H7 (cell line): ENCODE measurements around the gene CDC42BPA. TPM values are rescaled to one million over a fixed set of nuclear protein-coding genes. Genes with fewer than 3 reads are reported as not detected.

Experiments used
- DNase-seq: peaks from one replicate; pipeline ENCODE4 v3.0.0; 2012
- H3K27me3 ChIP-seq: 2 replicates; pipeline ENCODE4 v1.6.0; 2011; ENCODE audit warnings: mild to moderate bottlenecking, low read length; ENCODE audit not compliant: control insufficient read depth, insufficient read depth
- H3K36me3 ChIP-seq: replicated peaks from 2 replicates; pipeline ENCODE4 v1.5.1; 2011; ENCODE audit warnings: low read length; ENCODE audit not compliant: control insufficient read depth, insufficient read depth
- H3K4me3 ChIP-seq: 2 replicates; pipeline ENCODE4 v1.5.1; 2011; ENCODE audit warnings: low read depth, mild to moderate bottlenecking, control low read depth, low read length, moderate library complexity; ENCODE audit not compliant: insufficient read depth
- total RNA-seq: library from RNA; depleted of rRNA; stranded (reverse); fragments of >200 nt; shearing (Covaris generic); gene quantifications from 2 replicates; pipeline ENCODE4 v1.2.3, GENCODE V29; 2014

CDC42BPA gene
- total RNA-seq, 1 experiment from 2014 or later = 26.1 TPM

- H3K4me3 ChIP-seq = no peak overlapping the region
- H3K27me3 ChIP-seq = no peaks in the 10 kb centered on the region
- H3K36me3 ChIP-seq = no peaks in the 10 kb centered on the region
- no peak for DNase-seq
Measured at GRCh38 chr1:226953175-226953800, 365.0 kb downstream of the CDC42BPA start.

- no peak overlapping the region for H3K4me3 ChIP-seq
- DNase-seq = no peak
- no peaks in the 10 kb centered on the region for H3K36me3 ChIP-seq
- no peaks in the 10 kb centered on the region for H3K27me3 ChIP-seq
Measured at GRCh38 chr1:226952118-226952441, 366.2 kb downstream of the CDC42BPA start.

GRCh38 chr1:226951286-226952117 is 366.8 kb downstream of the CDC42BPA start:
- no peak overlapping the region for H3K4me3 ChIP-seq
- H3K36me3 ChIP-seq = no peaks in the 10 kb centered on the region
- no peaks in the 10 kb centered on the region for H3K27me3 ChIP-seq
- no peak for DNase-seq

GRCh38 chr1:226950871-226951270 is 367.4 kb downstream of the CDC42BPA start:
- H3K36me3 ChIP-seq = no peaks in the 10 kb centered on the region
- no peaks in the 10 kb centered on the region for H3K27me3 ChIP-seq
- DNase-seq = no peak
- H3K4me3 ChIP-seq = no peak overlapping the region

- H3K36me3 ChIP-seq = no peaks in the 10 kb centered on the region
- H3K27me3 ChIP-seq = no peaks in the 10 kb centered on the region
- H3K4me3 ChIP-seq = no peak overlapping the region
- no peak for DNase-seq
Measured at GRCh38 chr1:226950316-226950715, 368.0 kb downstream of the CDC42BPA start.

- Histone ChIP-seq H3K36me3 (no peaks in the 10 kb centered on the region), H3K4me3 (no peak overlapping the region), H3K27me3 (no peaks in the 10 kb centered on the region)
- no peak for DNase-seq
Measured at GRCh38 chr1:226949401-226949800, 368.9 kb downstream of the CDC42BPA start.

- no peaks in the 10 kb centered on the region for H3K27me3 ChIP-seq
- no peak overlapping the region for H3K4me3 ChIP-seq
- no peaks in the 10 kb centered on the region for H3K36me3 ChIP-seq
- DNase-seq = no peak
Measured at GRCh38 chr1:226948996-226949395, 369.3 kb downstream of the CDC42BPA start.

- no peak for DNase-seq
- no peaks in the 10 kb centered on the region for H3K36me3 ChIP-seq
- H3K27me3 ChIP-seq = no peaks in the 10 kb centered on the region
- no peak overlapping the region for H3K4me3 ChIP-seq
Measured at GRCh38 chr1:226948480-226948879, 369.8 kb downstream of the CDC42BPA start.

- H3K27me3 ChIP-seq = no peaks in the 10 kb centered on the region; the same call in 1 of the 2 replicates
- no peak overlapping the region for H3K4me3 ChIP-seq
- H3K36me3 ChIP-seq = no peaks in the 10 kb centered on the region
- no peak for DNase-seq
Measured at GRCh38 chr1:226948051-226948450, 370.2 kb downstream of the CDC42BPA start.

GRCh38 chr1:226946841-226947240 is 371.5 kb downstream of the CDC42BPA start:
- Histone ChIP-seq H3K4me3 (no peak overlapping the region), H3K27me3 (no peaks in the 10 kb centered on the region; the same call in 1 of the 2 replicates), H3K36me3 (no peaks in the 10 kb centered on the region)
- no peak for DNase-seq

GRCh38 chr1:226946285-226946684 is 372.0 kb downstream of the CDC42BPA start:
- Histone ChIP-seq H3K36me3 (no peaks in the 10 kb centered on the region), H3K4me3 (no peak overlapping the region), H3K27me3 (no peaks in the 10 kb centered on the region; the same call in none of the 2 replicates)
- DNase-seq = no peak

GRCh38 chr1:226945858-226946245 is 372.4 kb downstream of the CDC42BPA start:
- H3K4me3 ChIP-seq = no peak overlapping the region
- DNase-seq = no peak
- H3K36me3 ChIP-seq = no peaks in the 10 kb centered on the region
- H3K27me3 ChIP-seq = peaks cover 4% of the 10 kb centered on the region

GRCh38 chr1:226945106-226945857 is 373.0 kb downstream of the CDC42BPA start:
- Histone ChIP-seq H3K27me3 (peaks cover 8% of the 10 kb centered on the region), H3K4me3 (no peak overlapping the region), H3K36me3 (no peaks in the 10 kb centered on the region)
- DNase-seq = peak; percentile 67

GRCh38 chr1:226943927-226944326 is 374.4 kb downstream of the CDC42BPA start:
- Histone ChIP-seq H3K36me3 (no peaks in the 10 kb centered on the region), H3K4me3 (no peak overlapping the region), H3K27me3 (peaks cover 8% of the 10 kb centered on the region)
- peak; percentile 22 for DNase-seq

- H3K27me3 ChIP-seq = peaks cover 8% of the 10 kb centered on the region
- no peaks in the 10 kb centered on the region for H3K36me3 ChIP-seq
- peak; percentile 6 for DNase-seq
- no peak overlapping the region for H3K4me3 ChIP-seq
Measured at GRCh38 chr1:226943156-226943555, 375.1 kb downstream of the CDC42BPA start.
